ENCODE measurements around the gene CYP4F2. TPM values are rescaled to one million over a fixed set of nuclear protein-coding genes. Genes with fewer than 3 reads are reported as not detected.
"Not testable (repeated sequence)": the region's sequence is repeated elsewhere in the genome, so short reads cannot be mapped to it uniquely, and the experiment has no call there.

CYP4F2 gene
- total RNA-seq, 1 donor, result not detected

DNA sequence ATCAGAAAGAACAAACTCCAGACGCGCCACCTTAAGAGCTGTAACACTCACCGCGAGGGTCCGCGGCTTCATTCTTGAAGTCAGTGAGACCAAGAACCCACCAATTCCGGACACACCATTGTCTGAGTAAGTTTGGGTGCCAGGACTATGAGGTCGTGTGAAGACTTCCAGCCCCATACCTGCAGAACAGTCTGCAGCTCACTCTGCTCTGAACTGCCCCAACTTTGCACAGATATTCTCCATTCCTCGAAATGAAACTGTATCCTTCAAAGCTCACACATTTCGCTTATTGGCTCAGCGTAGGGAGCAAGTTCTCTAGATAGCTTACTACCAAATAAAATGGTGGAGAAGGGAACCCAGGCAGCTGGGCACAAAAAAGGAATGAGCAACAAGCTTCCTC is 2.6 kb upstream of the CYP4F2 start:
- Histone ChIP-seq H3K79me2 (ENCODE audit: insufficient read depth, low read length) (no peaks in the 10 kb centered on the region), H3K4me2 (ENCODE audit: insufficient read depth, low read length) (no peak overlapping the region), H3K27ac (ENCODE audit: low read depth, low read length) (no peak overlapping the region), H3K36me3 (ENCODE audit: insufficient read depth, low read length) (no peaks in the 10 kb centered on the region), H3K4me3 (ENCODE audit: insufficient read depth, low read length) (no peak overlapping the region), H3K27me3 (ENCODE audit: insufficient read depth, low read length) (no peaks in the 10 kb centered on the region), H2AFZ (ENCODE audit: low read length) (no peak overlapping the region), H4K20me1 (ENCODE audit: insufficient read depth, low read length) (no peaks in the 10 kb centered on the region), H3K9me3 (ENCODE audit: low read depth, low read length) (no peaks in the 10 kb centered on the region), H3K4me1 (ENCODE audit: insufficient read depth, low read length) (no peaks in the 10 kb centered on the region)
- DNase-seq (ENCODE audit: insufficient read length, low spot score, missing footprints), result no peak
- TF ChIP-seq, protein P1, sequence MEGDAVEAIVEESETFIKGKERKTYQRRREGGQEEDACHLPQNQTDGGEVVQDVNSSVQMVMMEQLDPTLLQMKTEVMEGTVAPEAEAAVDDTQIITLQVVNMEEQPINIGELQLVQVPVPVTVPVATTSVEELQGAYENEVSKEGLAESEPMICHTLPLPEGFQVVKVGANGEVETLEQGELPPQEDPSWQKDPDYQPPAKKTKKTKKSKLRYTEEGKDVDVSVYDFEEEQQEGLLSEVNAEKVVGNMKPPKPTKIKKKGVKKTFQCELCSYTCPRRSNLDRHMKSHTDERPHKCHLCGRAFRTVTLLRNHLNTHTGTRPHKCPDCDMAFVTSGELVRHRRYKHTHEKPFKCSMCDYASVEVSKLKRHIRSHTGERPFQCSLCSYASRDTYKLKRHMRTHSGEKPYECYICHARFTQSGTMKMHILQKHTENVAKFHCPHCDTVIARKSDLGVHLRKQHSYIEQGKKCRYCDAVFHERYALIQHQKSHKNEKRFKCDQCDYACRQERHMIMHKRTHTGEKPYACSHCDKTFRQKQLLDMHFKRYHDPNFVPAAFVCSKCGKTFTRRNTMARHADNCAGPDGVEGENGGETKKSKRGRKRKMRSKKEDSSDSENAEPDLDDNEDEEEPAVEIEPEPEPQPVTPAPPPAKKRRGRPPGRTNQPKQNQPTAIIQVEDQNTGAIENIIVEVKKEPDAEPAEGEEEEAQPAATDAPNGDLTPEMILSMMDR (IDR thresholded peaks at IDR 0.05; ENCODE audit: extremely low read depth, low read depth, low read length), result no peak

DNA sequence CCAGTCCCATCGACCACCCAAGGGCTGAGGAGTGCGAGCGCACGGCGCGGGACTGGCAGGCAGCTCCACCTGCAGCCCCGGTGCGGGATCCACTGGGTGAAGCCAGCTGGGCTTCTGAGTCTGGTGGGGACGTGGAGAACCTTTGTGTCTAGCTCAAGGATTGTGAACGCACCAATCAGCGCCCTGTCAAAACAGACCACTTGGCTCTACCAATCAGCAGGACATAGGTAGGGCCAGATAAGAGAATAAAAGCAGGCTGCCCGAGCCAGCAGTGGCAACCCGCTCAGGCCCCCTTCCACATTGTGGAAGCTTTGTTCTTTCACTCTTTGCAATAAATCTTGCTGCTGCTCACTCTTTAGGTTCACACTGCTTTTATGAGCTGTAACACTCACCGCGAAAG is 2.2 kb upstream of the CYP4F2 start:
- H3K4me3 ChIP-seq (ENCODE audit: insufficient read depth, low read length); H3K9me3 ChIP-seq (ENCODE audit: low read depth, low read length); H3K4me2 ChIP-seq (ENCODE audit: insufficient read depth, low read length); DNase-seq (ENCODE audit: insufficient read length, low spot score, missing footprints); H3K27me3 ChIP-seq (ENCODE audit: insufficient read depth, low read length); H3K79me2 ChIP-seq (ENCODE audit: insufficient read depth, low read length); H2AFZ ChIP-seq (ENCODE audit: low read length); H3K36me3 ChIP-seq (ENCODE audit: insufficient read depth, low read length); H3K27ac ChIP-seq (ENCODE audit: low read depth, low read length); H4K20me1 ChIP-seq (ENCODE audit: insufficient read depth, low read length); H3K4me1 ChIP-seq (ENCODE audit: insufficient read depth, low read length): not testable (repeated sequence)

DNA sequence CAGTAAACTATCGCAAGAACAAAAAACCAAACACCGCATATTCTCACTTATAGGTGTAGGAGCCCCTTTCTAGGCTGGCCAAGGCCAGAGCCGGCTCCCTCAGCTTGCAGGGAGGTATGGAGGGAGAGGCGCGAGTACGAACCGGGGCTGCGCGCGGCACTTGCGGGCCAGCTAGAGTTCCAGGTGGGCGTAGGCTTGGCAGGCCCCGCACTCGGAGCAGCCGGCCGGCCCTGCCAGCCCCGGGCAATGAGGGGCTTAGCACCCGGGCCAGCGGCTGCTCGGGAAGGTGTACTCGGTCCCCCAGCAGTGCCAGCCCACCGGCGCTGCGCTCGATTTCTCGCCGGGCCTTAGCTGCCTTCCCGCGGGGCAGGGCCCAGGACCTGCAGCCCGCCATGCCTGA is 1.7 kb upstream of the CYP4F2 start:
- DNase-seq (ENCODE audit: insufficient read length, low spot score, missing footprints); H3K79me2 ChIP-seq (ENCODE audit: insufficient read depth, low read length); H3K4me2 ChIP-seq (ENCODE audit: insufficient read depth, low read length); H3K4me1 ChIP-seq (ENCODE audit: insufficient read depth, low read length); H3K4me3 ChIP-seq (ENCODE audit: insufficient read depth, low read length); H4K20me1 ChIP-seq (ENCODE audit: insufficient read depth, low read length); H3K27me3 ChIP-seq (ENCODE audit: insufficient read depth, low read length); H3K9me3 ChIP-seq (ENCODE audit: low read depth, low read length); H2AFZ ChIP-seq (ENCODE audit: low read length); H3K27ac ChIP-seq (ENCODE audit: low read depth, low read length); H3K36me3 ChIP-seq (ENCODE audit: insufficient read depth, low read length): not testable (repeated sequence)

DNA sequence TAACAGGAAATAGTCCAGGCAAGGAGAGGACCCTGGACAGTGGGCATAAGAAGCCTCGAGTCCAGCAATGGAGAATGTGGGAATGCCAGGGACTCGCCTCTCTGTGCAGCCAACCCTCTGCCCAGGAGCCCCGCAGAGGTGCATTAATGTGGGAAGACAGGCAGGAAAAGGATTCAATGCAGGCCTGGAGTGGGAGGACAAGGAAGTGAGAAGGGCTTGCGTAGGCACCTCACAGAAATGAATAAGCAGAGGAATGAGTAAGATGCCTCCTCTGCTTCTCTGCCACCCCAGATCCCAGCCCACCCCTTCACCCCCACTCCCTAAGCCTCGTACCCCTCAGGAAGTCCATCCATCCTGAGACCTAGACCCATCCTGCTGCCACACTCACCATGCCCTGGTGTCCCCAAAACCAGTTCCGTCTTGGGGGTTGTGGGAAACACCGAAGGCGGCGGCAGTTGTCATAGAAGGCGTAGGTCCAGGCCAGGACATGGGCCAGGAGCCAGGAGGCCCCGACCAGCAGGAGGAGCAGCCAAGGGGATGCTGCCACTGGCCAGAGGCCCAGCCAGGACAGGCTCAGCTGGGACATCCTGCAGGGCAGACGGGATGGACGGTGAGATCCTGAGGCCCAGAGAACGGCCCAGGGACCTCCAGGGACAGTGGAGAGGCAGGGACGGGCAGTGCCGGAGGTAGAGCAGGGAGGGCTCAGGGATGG is 692 bp downstream of the CYP4F2 start:
- Histone ChIP-seq H3K9me3 (ENCODE audit: low read depth, low read length) (no peaks in the 10 kb centered on the region), H3K27me3 (ENCODE audit: insufficient read depth, low read length) (no peaks in the 10 kb centered on the region), H3K36me3 (ENCODE audit: insufficient read depth, low read length) (no peaks in the 10 kb centered on the region), H3K27ac (ENCODE audit: low read depth, low read length) (no peak overlapping the region), H3K79me2 (ENCODE audit: insufficient read depth, low read length) (no peaks in the 10 kb centered on the region), H3K4me2 (ENCODE audit: insufficient read depth, low read length) (no peak overlapping the region), H4K20me1 (ENCODE audit: insufficient read depth, low read length) (no peaks in the 10 kb centered on the region), H3K4me1 (ENCODE audit: insufficient read depth, low read length) (no peaks in the 10 kb centered on the region), H2AFZ (ENCODE audit: low read length) (no peak overlapping the region), H3K4me3 (ENCODE audit: insufficient read depth, low read length) (no peak overlapping the region)
- DNase-seq (ENCODE audit: insufficient read length, low spot score, missing footprints), result no peak
- TF ChIP-seq, protein P1 (IDR thresholded peaks at IDR 0.05; ENCODE audit: extremely low read depth, low read depth, low read length), result no peak

DNA sequence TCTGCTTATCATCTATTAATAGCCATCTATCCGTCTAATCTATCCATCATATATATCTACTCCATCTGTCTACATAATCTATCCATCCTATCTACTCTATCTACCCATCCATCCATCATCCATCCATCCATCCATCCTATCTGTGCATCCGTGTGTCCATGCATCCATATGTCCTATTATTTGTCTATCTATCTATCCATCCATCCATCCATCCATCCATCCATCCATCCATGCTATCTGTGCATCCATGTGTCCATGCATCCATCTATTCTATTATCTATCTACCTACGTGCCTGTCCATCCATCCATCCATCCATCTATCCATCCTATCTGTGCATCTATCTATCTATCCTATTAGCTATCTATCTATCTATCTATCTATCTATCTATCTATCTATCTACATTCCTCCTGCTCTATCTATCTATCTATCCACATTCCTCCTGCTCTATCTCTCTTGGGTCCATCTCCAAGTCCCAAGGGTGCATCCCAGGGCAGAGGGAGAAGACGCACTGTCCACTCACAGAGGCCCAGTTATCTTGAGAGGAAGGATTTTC is 1.9 kb downstream of the CYP4F2 start:
- no peak overlapping the region for H2AFZ ChIP-seq (ENCODE audit: low read length)
- H3K4me1 ChIP-seq (ENCODE audit: insufficient read depth, low read length), result no peaks in the 10 kb centered on the region
- H3K36me3 ChIP-seq (ENCODE audit: insufficient read depth, low read length), result no peaks in the 10 kb centered on the region
- TF ChIP-seq, protein P1 (IDR thresholded peaks at IDR 0.05; ENCODE audit: extremely low read depth, low read depth, low read length), result no peak
- no peaks in the 10 kb centered on the region for H3K27me3 ChIP-seq (ENCODE audit: insufficient read depth, low read length)
- H3K27ac ChIP-seq (ENCODE audit: low read depth, low read length), result no peak overlapping the region
- DNase-seq (ENCODE audit: insufficient read length, low spot score, missing footprints), result no peak
- H3K79me2 ChIP-seq (ENCODE audit: insufficient read depth, low read length), result no peaks in the 10 kb centered on the region
- no peaks in the 10 kb centered on the region for H4K20me1 ChIP-seq (ENCODE audit: insufficient read depth, low read length)
- H3K9me3 ChIP-seq (ENCODE audit: low read depth, low read length), result no peaks in the 10 kb centered on the region
- H3K4me3 ChIP-seq (ENCODE audit: insufficient read depth, low read length), result no peak overlapping the region
- H3K4me2 ChIP-seq (ENCODE audit: insufficient read depth, low read length), result no peak overlapping the region
